Activated T-cell treated with anti-CD3 and anti-CD28 coated beads for 24 hours (primary cell): ENCODE measurements around the gene DUSP22.
"Not testable (repeated sequence)": the region's sequence is repeated elsewhere in the genome, so short reads cannot be mapped to it uniquely, and the experiment has no call there.

Experiments used
- DNase-seq: peaks from one replicate; pipeline ENCODE4 v3.0.0-alpha.2; 2020; ENCODE audit warnings: low read depth

The DUSP22 gene

GRCh38 chr6:324116-324728 lies 31.9 kb downstream of the DUSP22 start:
- no peak for DNase-seq

GRCh38 chr6:324729-325125 lies 32.4 kb downstream of the DUSP22 start:
- DNase-seq = no peak

GRCh38 chr6:325161-325860 lies 33.0 kb downstream of the DUSP22 start:
- not testable (repeated sequence) for DNase-seq

GRCh38 chr6:326066-326465 lies 33.8 kb downstream of the DUSP22 start:
- DNase-seq = not testable (repeated sequence)

GRCh38 chr6:326896-327537 lies 34.7 kb downstream of the DUSP22 start:
- DNase-seq = no peak

GRCh38 chr6:327538-328116 lies 35.3 kb downstream of the DUSP22 start:
- DNase-seq = no peak

GRCh38 chr6:328136-328670 lies 35.9 kb downstream of the DUSP22 start:
- no peak for DNase-seq

- no peak for DNase-seq
Observed at GRCh38 chr6:328924-329323, 36.6 kb downstream of the DUSP22 start.

GRCh38 chr6:329888-330691 lies 37.8 kb downstream of the DUSP22 start:
- no peak for DNase-seq

GRCh38 chr6:330948-331347 lies 38.7 kb downstream of the DUSP22 start:
- no peak for DNase-seq

- no peak for DNase-seq
Observed at GRCh38 chr6:331622-332521, 39.6 kb downstream of the DUSP22 start.

GRCh38 chr6:332671-333070 lies 40.4 kb downstream of the DUSP22 start:
- no peak for DNase-seq

- DNase-seq = no peak
Observed at GRCh38 chr6:333379-334002, 41.2 kb downstream of the DUSP22 start.

- DNase-seq = no peak
Observed at GRCh38 chr6:334536-335510, 42.5 kb downstream of the DUSP22 start.

GRCh38 chr6:335572-335971 lies 43.3 kb downstream of the DUSP22 start:
- no peak for DNase-seq

- no peak for DNase-seq
Observed at GRCh38 chr6:336159-337114, 44.1 kb downstream of the DUSP22 start.

- no peak for DNase-seq
Observed at GRCh38 chr6:337805-338368, 45.6 kb downstream of the DUSP22 start.

- no peak for DNase-seq
Observed at GRCh38 chr6:338815-339262, 46.6 kb downstream of the DUSP22 start.
